A549 (cell line): ENCODE data around the gene PTCD1.

Experiments used
- CEBPB ChIP-seq, 2 experiments: fragments of >200 bp in 1 of 2; sonication (Bioruptor Twin) in 1 of 2; formaldehyde crosslinking in 1 of 2; IDR thresholded peaks; 2 replicates each; pipeline ENCODE4 v1.6.1; 2012 to 2016
- EHMT2 ChIP-seq: fragments of 200-600 bp; sonication (generic); IDR thresholded peaks from 2 replicates; pipeline ENCODE4 v1.6.1; 2016; ENCODE audit warnings: antibody characterized with exemption, low read depth, mild to moderate bottlenecking, moderate library complexity
- EP300 ChIP-seq, 2 experiments: fragments of >200 bp; sonication (Bioruptor Twin); formaldehyde crosslinking; IDR thresholded peaks; 2 replicates in 1 of 2; 3 replicates in 1 of 2; pipeline ENCODE4 v1.6.1; 2016 to 2017
- HDAC2 ChIP-seq: fragments of 200-600 bp; sonication (generic); IDR thresholded peaks from 2 replicates; pipeline ENCODE4 v1.6.1; 2016
- JUNB ChIP-seq: fragments of >200 bp; sonication (Bioruptor Twin); formaldehyde crosslinking; IDR thresholded peaks from 2 replicates; pipeline ENCODE4 v1.6.1; 2016
- KDM5A ChIP-seq: fragments of 200-600 bp; sonication (generic); IDR thresholded peaks from 2 replicates; pipeline ENCODE4 v1.6.1; 2016; ENCODE audit warnings: antibody characterized with exemption, mild to moderate bottlenecking
- MAFK ChIP-seq: fragments of 450-650 bp; IDR thresholded peaks from 2 replicates; pipeline ENCODE4 v1.6.1; 2014; ENCODE audit not compliant: partially characterized antibody
- NPAS2 ChIP-seq: fragments of 250-450 bp; sonication (Bioruptor Pico); IDR thresholded peaks from 2 replicates; pipeline ENCODE4 v1.8.0; 2022; ENCODE audit warnings: mild to moderate bottlenecking, moderate library complexity, borderline replicate concordance
- POLR2A ChIP-seq: IDR thresholded peaks from 2 replicates; pipeline ENCODE4 v1.6.1; 2012; ENCODE audit warnings: mild to moderate bottlenecking, low read length
- RAD21 ChIP-seq, 2 experiments: fragments of >200 bp in 1 of 2; sonication (Bioruptor Twin) in 1 of 2; formaldehyde crosslinking in 1 of 2; IDR thresholded peaks in 1 of 2; conservative IDR thresholded peaks in 1 of 2; 2 replicates in 1 of 2; 3 replicates in 1 of 2; pipeline ENCODE4 v1.6.1; 2012 to 2018; ENCODE audit warnings: inconsistent platforms in 1 of 2
- RCOR1 ChIP-seq: fragments of 150-350 bp; IDR thresholded peaks from 2 replicates; pipeline ENCODE4 v1.6.1; 2014; ENCODE audit warnings: antibody characterized with exemption, low read length, low read depth
- TP53 ChIP-seq: fragments of 250-450 bp; sonication (Bioruptor Pico); IDR thresholded peaks from 2 replicates; pipeline ENCODE4 v1.5.0; 2021; ENCODE audit warnings: mild to moderate bottlenecking, moderate library complexity
- TF ChIP-seq, protein P1 (sequence below): fragments of >200 bp; sonication (Bioruptor Twin); formaldehyde crosslinking; IDR thresholded peaks from 3 replicates; pipeline ENCODE4 v1.5.1; 2016
- TF ChIP-seq, protein P2 (sequence below): fragments of 150-350 bp; IDR thresholded peaks from 2 replicates; pipeline ENCODE4 v1.6.1; 2014; ENCODE audit warnings: low read depth, mild to moderate bottlenecking, low read length

DNA sequence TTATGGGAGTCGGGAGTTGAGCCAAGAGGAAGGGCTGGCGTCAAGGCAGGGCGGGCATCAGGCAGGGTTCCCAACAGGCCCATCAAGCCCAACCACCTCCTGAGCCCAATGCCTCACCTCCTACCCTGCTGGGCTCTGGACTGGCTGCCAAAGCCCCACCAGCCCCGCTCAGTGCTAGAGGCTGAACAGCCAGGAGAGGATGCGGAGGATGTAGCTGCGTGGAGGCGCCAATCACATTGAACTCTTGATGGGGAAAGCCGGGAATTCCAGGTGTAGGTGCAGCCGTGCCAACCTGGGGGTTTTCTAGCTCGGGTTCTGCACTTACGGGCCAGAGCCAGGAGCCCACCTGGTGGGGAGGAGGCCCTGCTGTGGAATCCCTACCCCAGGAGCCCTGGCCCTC is 14.5 kb upstream of the PTCD1 start:
- TF ChIP-seq CEBPB (IDR thresholded peaks at IDR 0.05) (no peak), KDM5A (no peak), NPAS2 (no peak), EP300 (IDR thresholded peaks at IDR 0.05) (no peak), JUNB (no peak), MAFK (no peak), HDAC2 (no peak), TP53 (CRISPR knock-in tag) (no peak), POLR2A (no peak), EHMT2 (no peak), RAD21 (conservative IDR thresholded peaks at IDR 0.05 in 1 of 2, IDR thresholded peaks at IDR 0.05 in 1 of 2) (no peak), RCOR1 (no peak)
- TF ChIP-seq, protein P1, sequence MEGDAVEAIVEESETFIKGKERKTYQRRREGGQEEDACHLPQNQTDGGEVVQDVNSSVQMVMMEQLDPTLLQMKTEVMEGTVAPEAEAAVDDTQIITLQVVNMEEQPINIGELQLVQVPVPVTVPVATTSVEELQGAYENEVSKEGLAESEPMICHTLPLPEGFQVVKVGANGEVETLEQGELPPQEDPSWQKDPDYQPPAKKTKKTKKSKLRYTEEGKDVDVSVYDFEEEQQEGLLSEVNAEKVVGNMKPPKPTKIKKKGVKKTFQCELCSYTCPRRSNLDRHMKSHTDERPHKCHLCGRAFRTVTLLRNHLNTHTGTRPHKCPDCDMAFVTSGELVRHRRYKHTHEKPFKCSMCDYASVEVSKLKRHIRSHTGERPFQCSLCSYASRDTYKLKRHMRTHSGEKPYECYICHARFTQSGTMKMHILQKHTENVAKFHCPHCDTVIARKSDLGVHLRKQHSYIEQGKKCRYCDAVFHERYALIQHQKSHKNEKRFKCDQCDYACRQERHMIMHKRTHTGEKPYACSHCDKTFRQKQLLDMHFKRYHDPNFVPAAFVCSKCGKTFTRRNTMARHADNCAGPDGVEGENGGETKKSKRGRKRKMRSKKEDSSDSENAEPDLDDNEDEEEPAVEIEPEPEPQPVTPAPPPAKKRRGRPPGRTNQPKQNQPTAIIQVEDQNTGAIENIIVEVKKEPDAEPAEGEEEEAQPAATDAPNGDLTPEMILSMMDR, result no peak
- TF ChIP-seq, protein P2, sequence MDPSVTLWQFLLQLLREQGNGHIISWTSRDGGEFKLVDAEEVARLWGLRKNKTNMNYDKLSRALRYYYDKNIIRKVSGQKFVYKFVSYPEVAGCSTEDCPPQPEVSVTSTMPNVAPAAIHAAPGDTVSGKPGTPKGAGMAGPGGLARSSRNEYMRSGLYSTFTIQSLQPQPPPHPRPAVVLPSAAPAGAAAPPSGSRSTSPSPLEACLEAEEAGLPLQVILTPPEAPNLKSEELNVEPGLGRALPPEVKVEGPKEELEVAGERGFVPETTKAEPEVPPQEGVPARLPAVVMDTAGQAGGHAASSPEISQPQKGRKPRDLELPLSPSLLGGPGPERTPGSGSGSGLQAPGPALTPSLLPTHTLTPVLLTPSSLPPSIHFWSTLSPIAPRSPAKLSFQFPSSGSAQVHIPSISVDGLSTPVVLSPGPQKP, result no peak
